OCI-LY7 (cell line): Measurements from ENCODE around the gene MED27.

Experiments
- CTCF ChIP-seq: fragments of 200-600 bp; sonication (generic); conservative IDR thresholded peaks from 2 replicates; pipeline ENCODE4 v1.5.1; 2014; ENCODE audit warnings: mild to moderate bottlenecking, antibody characterized with exemption, low read length, moderate library complexity, mixed read lengths
- EZH2phosphoT487 ChIP-seq: fragments of 200-600 bp; sonication (generic); IDR thresholded peaks from 2 replicates; pipeline ENCODE4 v1.6.1; 2018; ENCODE audit warnings: low read depth, borderline replicate concordance, mild to moderate bottlenecking, mixed run types, antibody characterized with exemption, low read length, moderate library complexity, mixed read lengths

GRCh38 chr9:131980267-131981016 lies 99.2 kb downstream of the MED27 start:
- TF ChIP-seq CTCF (no peak), EZH2phosphoT487 (no peak)
